ENCODE data around the gene PLAC1. TPM values are rescaled to one million over a fixed set of nuclear protein-coding genes. Genes with fewer than 3 reads are reported as not detected.

Gene PLAC1
- polyA plus RNA-seq, 1 donor, result 0.04 TPM

DNA sequence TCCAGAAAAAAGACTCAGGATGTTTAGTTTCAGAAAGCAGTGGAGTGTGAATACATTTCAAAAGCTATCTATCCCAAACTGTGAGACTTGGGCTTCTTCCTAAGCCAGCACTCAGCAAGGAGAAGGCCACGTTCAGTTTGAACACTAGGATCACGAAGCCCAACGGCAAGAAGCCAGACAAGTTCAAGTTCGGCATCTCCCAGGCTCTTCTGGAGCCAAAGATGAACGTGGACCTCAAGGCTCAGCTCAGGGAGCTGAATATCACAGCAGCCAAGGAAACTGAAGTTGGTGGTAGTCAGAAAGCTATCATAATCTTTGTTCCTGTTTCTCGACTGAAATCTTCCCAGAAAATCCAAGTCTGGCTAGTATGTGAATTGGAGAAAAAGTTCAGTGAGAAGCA is 7.6 kb downstream of the PLAC1 start:
- no peak for DNase-seq
- WGBS (ENCODE audit: insufficient coverage, low lambda C conversion rate), result no CpG with 5 or more reads among the region's 6 CpGs

DNA sequence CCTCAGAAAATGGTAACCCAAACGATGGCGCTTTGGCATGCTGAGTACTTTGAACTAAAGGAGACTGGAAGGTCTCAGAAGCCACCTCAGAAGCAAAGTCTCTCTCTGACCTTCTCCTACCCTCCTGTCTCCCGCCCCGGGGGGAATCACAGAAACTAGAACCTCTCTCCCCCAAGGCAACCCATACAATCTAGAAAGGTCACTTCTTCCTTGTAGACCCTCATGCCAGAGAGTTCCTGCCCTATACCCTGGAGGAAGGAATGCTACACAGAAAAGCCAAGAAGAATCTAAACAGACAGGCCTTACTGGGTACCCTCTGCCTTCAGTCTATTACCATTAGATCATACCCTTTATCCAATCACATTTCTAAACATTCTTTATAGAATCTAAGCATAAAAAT is 8.5 kb downstream of the PLAC1 start:
- Histone ChIP-seq H3K27me3 (ENCODE audit: control insufficient read depth, insufficient read depth, low read length) (no peaks in the 10 kb centered on the region), H3K4me3 (ENCODE audit: low read length) (no peak overlapping the region), H3K27ac (ENCODE audit: low read length) (no peak overlapping the region), H3K9me3 (ENCODE audit: control insufficient read depth, low read depth, low read length) (no peaks in the 10 kb centered on the region), H3K36me3 (ENCODE audit: control insufficient read depth, insufficient read depth, low read length) (no peaks in the 10 kb centered on the region), H3K4me1 (ENCODE audit: control insufficient read depth, insufficient read depth, low read length) (no peaks in the 10 kb centered on the region)
- no peak for DNase-seq
- WGBS (ENCODE audit: insufficient coverage, low lambda C conversion rate), result no CpG with 5 or more reads among the region's 4 CpGs

More for the DNA sequence above, 7.6 kb downstream of the PLAC1 start:
- H3K27ac ChIP-seq (ENCODE audit: low read length), result no peak overlapping the region
- no peaks in the 10 kb centered on the region for H3K27me3 ChIP-seq (ENCODE audit: control insufficient read depth, insufficient read depth, low read length)
- H3K4me3 ChIP-seq (ENCODE audit: low read length), result no peak overlapping the region
- H3K9me3 ChIP-seq (ENCODE audit: control insufficient read depth, low read depth, low read length), result no peaks in the 10 kb centered on the region
- no peaks in the 10 kb centered on the region for H3K4me1 ChIP-seq (ENCODE audit: control insufficient read depth, insufficient read depth, low read length)
- H3K36me3 ChIP-seq (ENCODE audit: control insufficient read depth, insufficient read depth, low read length), result no peaks in the 10 kb centered on the region

GRCh38 chrX:134647477-134647877 is 10.8 kb downstream of the PLAC1 start:
- H3K4me1 ChIP-seq (ENCODE audit: control insufficient read depth, insufficient read depth, low read length), result no peaks in the 10 kb centered on the region
- no peak overlapping the region for H3K27ac ChIP-seq (ENCODE audit: low read length)
- no peak for DNase-seq
- H3K9me3 ChIP-seq (ENCODE audit: control insufficient read depth, low read depth, low read length), result no peaks in the 10 kb centered on the region
- no peak overlapping the region for H3K4me3 ChIP-seq (ENCODE audit: low read length)
- H3K27me3 ChIP-seq (ENCODE audit: control insufficient read depth, insufficient read depth, low read length), result no peaks in the 10 kb centered on the region
- WGBS (ENCODE audit: insufficient coverage, low lambda C conversion rate), result no CpG with 5 or more reads among the region's 2 CpGs
- H3K36me3 ChIP-seq (ENCODE audit: control insufficient read depth, insufficient read depth, low read length), result no peaks in the 10 kb centered on the region

- H3K9me3 ChIP-seq (ENCODE audit: control insufficient read depth, low read depth, low read length), result no peaks in the 10 kb centered on the region
- no peaks in the 10 kb centered on the region for H3K4me1 ChIP-seq (ENCODE audit: control insufficient read depth, insufficient read depth, low read length)
- no peak overlapping the region for H3K4me3 ChIP-seq (ENCODE audit: low read length)
- DNase-seq, result no peak
- H3K36me3 ChIP-seq (ENCODE audit: control insufficient read depth, insufficient read depth, low read length), result no peaks in the 10 kb centered on the region
- H3K27ac ChIP-seq (ENCODE audit: low read length), result no peak overlapping the region
- H3K27me3 ChIP-seq (ENCODE audit: control insufficient read depth, insufficient read depth, low read length), result no peaks in the 10 kb centered on the region
- WGBS (ENCODE audit: insufficient coverage, low lambda C conversion rate), result no CpG with 5 or more reads among the region's 4 CpGs
Observed at GRCh38 chrX:134646691-134647090, 11.6 kb downstream of the PLAC1 start.

DNA sequence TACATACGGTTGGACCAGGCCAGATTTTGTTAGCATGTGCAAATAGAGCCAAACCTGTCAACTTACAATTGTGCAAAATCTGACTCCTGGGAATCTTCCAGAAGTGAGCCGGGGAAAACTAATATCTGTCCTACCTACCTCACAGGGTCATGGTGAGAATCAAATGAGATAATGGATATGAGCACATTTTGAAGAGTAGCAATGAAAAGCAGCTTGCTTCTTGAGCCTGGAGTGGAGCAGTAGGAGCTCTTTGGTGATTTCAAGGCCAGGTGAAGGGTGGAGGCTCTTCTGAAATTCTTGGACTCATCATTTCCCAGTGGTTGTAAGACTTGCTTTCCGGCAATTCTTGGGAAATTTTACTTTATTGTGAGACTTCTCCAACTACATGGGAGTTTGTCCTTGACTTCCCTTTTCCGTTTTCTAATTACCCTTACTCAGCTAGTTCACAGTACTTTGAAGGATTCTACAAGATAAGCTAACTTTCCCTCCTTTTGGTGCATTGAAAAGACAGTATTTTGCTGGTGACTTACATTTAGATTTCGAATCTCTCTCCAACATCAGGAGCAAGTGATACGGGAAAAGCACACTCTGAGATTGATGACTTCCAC is 12.2 kb downstream of the PLAC1 start:
- DNase-seq, result no peak
- no peaks in the 10 kb centered on the region for H3K36me3 ChIP-seq (ENCODE audit: control insufficient read depth, insufficient read depth, low read length)
- H3K27ac ChIP-seq (ENCODE audit: low read length), result no peak overlapping the region
- H3K4me1 ChIP-seq (ENCODE audit: control insufficient read depth, insufficient read depth, low read length), result no peaks in the 10 kb centered on the region
- WGBS (ENCODE audit: insufficient coverage, low lambda C conversion rate), result no CpG with 5 or more reads among the region's 6 CpGs
- no peaks in the 10 kb centered on the region for H3K27me3 ChIP-seq (ENCODE audit: control insufficient read depth, insufficient read depth, low read length)
- H3K4me3 ChIP-seq (ENCODE audit: low read length), result no peak overlapping the region
- no peaks in the 10 kb centered on the region for H3K9me3 ChIP-seq (ENCODE audit: control insufficient read depth, low read depth, low read length)

DNA sequence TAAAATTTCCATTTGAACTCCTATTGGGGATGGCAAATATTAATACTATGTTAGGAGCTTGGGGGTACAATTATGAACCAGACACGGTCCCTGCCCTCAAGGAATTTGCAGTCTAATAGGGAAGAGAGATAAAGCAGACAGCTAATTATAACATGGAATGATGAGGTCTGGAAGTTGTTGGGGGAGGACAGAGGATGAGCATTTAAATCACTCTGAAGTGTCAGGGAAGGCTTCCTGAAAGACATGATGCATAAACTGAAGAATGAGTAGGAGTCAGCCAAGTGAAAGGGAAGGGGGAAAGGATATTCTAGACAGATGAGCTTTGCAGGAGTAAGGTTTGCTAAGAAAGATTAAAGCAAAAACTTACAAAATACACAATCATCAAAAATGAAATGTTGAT is 15.9 kb downstream of the PLAC1 start:
- Histone ChIP-seq H3K36me3 (ENCODE audit: control insufficient read depth, insufficient read depth, low read length) (no peaks in the 10 kb centered on the region), H3K9me3 (ENCODE audit: control insufficient read depth, low read depth, low read length) (no peaks in the 10 kb centered on the region), H3K4me3 (ENCODE audit: low read length) (no peak overlapping the region), H3K4me1 (ENCODE audit: control insufficient read depth, insufficient read depth, low read length) (no peaks in the 10 kb centered on the region), H3K27ac (ENCODE audit: low read length) (no peak overlapping the region), H3K27me3 (ENCODE audit: control insufficient read depth, insufficient read depth, low read length) (no peaks in the 10 kb centered on the region)
- no peak for DNase-seq
- no CpG with 5 or more reads among the region's 1 CpG for WGBS (ENCODE audit: insufficient coverage, low lambda C conversion rate)

DNA sequence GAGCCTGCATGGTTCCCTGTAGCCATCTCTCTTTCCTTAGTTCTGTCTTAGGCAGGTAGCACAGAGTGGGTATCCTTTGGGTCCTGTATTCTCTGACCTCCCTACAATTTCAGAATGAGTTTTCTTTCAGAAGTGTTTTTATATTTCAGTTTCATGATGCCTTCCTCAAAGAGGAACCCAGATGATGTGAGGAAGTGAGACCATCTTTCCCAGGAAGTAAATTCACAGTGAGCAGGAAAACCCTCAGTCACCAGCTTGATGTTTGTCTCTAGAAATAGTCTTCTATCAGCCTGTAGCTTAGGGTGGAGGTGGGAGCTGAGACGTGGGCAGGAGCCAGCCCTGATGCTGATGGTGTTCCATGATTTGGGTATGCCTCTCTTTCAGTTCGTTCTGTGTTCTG is 16.9 kb downstream of the PLAC1 start:
- Histone ChIP-seq H3K27me3 (ENCODE audit: control insufficient read depth, insufficient read depth, low read length) (no peaks in the 10 kb centered on the region), H3K27ac (ENCODE audit: low read length) (no peak overlapping the region), H3K36me3 (ENCODE audit: control insufficient read depth, insufficient read depth, low read length) (no peaks in the 10 kb centered on the region), H3K4me1 (ENCODE audit: control insufficient read depth, insufficient read depth, low read length) (no peaks in the 10 kb centered on the region), H3K9me3 (ENCODE audit: control insufficient read depth, low read depth, low read length) (no peaks in the 10 kb centered on the region), H3K4me3 (ENCODE audit: low read length) (no peak overlapping the region)
- no CpG with 5 or more reads among the region's 2 CpGs for WGBS (ENCODE audit: insufficient coverage, low lambda C conversion rate)
- no peak for DNase-seq

GRCh38 chrX:134640914-134641313 is 17.4 kb downstream of the PLAC1 start:
- no CpG with 5 or more reads among the region's 4 CpGs for WGBS (ENCODE audit: insufficient coverage, low lambda C conversion rate)

DNA sequence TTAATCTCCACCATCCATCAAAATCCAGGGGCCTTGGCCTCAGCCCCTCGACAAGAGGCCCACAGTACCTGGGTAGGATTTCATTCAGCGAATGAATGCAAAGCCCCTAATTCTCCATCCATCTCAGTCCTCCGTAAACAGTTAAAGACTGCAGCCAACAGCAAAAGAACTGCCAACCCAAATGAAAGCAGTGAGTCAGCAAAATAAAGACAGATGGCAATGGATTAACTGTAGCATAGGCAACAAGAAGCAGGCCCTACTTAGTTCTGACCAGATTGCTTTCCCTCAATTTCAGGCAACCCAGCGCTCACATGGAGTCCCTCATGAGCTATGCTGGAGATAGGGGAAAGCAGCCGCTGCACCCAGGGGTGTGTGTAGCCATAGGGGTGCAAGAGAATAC is 21.4 kb downstream of the PLAC1 start:
- Histone ChIP-seq H3K4me1 (ENCODE audit: control insufficient read depth, insufficient read depth, low read length) (no peaks in the 10 kb centered on the region), H3K27ac (ENCODE audit: low read length) (no peak overlapping the region), H3K9me3 (ENCODE audit: control insufficient read depth, low read depth, low read length) (no peaks in the 10 kb centered on the region), H3K27me3 (ENCODE audit: control insufficient read depth, insufficient read depth, low read length) (no peaks in the 10 kb centered on the region), H3K36me3 (ENCODE audit: control insufficient read depth, insufficient read depth, low read length) (no peaks in the 10 kb centered on the region), H3K4me3 (ENCODE audit: low read length) (no peak overlapping the region)
- DNase-seq, result no peak
- WGBS (ENCODE audit: insufficient coverage, low lambda C conversion rate), result no CpG with 5 or more reads among the region's 5 CpGs

More at GRCh38 chrX:134640914-134641313, 17.4 kb downstream of the PLAC1 start:
- Histone ChIP-seq H3K27me3 (ENCODE audit: control insufficient read depth, insufficient read depth, low read length) (no peaks in the 10 kb centered on the region), H3K27ac (ENCODE audit: low read length) (no peak overlapping the region), H3K9me3 (ENCODE audit: control insufficient read depth, low read depth, low read length) (no peaks in the 10 kb centered on the region), H3K36me3 (ENCODE audit: control insufficient read depth, insufficient read depth, low read length) (no peaks in the 10 kb centered on the region), H3K4me1 (ENCODE audit: control insufficient read depth, insufficient read depth, low read length) (no peaks in the 10 kb centered on the region), H3K4me3 (ENCODE audit: low read length) (no peak overlapping the region)
- no peak for DNase-seq

- no peaks in the 10 kb centered on the region for H3K36me3 ChIP-seq (ENCODE audit: control insufficient read depth, insufficient read depth, low read length)
- no peak overlapping the region for H3K27ac ChIP-seq (ENCODE audit: low read length)
- no peaks in the 10 kb centered on the region for H3K4me1 ChIP-seq (ENCODE audit: control insufficient read depth, insufficient read depth, low read length)
- H3K27me3 ChIP-seq (ENCODE audit: control insufficient read depth, insufficient read depth, low read length), result no peaks in the 10 kb centered on the region
- WGBS (ENCODE audit: insufficient coverage, low lambda C conversion rate), result no CpG with 5 or more reads among the region's 5 CpGs
- H3K9me3 ChIP-seq (ENCODE audit: control insufficient read depth, low read depth, low read length), result no peaks in the 10 kb centered on the region
- no peak overlapping the region for H3K4me3 ChIP-seq (ENCODE audit: low read length)
- no peak for DNase-seq
Observed at GRCh38 chrX:134634691-134635090, 23.6 kb downstream of the PLAC1 start.

DNA sequence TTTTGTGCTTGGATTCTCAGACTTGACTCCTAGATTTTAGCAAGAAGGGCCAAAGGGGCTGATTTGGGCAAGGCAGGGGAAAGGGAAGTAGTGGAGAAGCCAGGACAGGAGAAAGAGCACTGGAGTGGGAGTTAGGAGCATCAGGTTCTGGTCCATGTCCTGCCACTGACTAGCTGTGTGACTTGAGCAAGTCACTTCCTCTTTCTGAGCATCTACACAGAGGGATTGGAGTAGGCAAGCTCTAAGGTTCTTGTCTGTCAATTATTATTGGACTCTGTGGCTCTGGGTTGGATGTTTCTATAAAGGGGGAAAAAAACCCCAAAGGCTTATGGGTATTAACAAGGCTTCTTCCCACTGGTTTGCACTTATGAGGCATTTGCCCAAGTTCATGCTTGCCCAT is 24.4 kb downstream of the PLAC1 start:
- Histone ChIP-seq H3K4me1 (ENCODE audit: control insufficient read depth, insufficient read depth, low read length) (no peaks in the 10 kb centered on the region), H3K27ac (ENCODE audit: low read length) (no peak overlapping the region), H3K4me3 (ENCODE audit: low read length) (no peak overlapping the region), H3K27me3 (ENCODE audit: control insufficient read depth, insufficient read depth, low read length) (no peaks in the 10 kb centered on the region), H3K36me3 (ENCODE audit: control insufficient read depth, insufficient read depth, low read length) (no peaks in the 10 kb centered on the region), H3K9me3 (ENCODE audit: control insufficient read depth, low read depth, low read length) (no peaks in the 10 kb centered on the region)
- no peak for DNase-seq

Data from large intestine (tissue), 3 donors.